ENCODE data around the gene CELF4.

DNA sequence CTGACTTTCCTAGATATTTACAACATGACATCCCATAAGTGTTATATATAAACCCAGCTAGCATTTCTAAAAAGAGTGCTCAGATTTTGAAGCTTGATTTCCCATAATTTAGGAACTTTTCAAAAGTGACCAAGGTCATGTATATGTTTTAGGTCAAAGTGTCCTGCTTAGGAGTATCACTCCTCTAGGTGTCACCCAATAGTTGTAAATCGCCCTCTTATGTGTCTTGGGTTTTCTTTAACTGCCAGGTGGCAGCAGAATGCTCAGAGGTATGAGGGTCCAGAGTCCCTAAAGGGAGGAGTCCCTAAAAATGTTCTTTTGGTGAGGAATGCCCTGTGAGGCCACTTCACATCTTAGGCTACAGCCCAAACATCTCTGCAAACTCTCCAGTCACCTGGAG lies 358.3 kb downstream of the CELF4 start:
- TF ChIP-seq, protein P1, sequence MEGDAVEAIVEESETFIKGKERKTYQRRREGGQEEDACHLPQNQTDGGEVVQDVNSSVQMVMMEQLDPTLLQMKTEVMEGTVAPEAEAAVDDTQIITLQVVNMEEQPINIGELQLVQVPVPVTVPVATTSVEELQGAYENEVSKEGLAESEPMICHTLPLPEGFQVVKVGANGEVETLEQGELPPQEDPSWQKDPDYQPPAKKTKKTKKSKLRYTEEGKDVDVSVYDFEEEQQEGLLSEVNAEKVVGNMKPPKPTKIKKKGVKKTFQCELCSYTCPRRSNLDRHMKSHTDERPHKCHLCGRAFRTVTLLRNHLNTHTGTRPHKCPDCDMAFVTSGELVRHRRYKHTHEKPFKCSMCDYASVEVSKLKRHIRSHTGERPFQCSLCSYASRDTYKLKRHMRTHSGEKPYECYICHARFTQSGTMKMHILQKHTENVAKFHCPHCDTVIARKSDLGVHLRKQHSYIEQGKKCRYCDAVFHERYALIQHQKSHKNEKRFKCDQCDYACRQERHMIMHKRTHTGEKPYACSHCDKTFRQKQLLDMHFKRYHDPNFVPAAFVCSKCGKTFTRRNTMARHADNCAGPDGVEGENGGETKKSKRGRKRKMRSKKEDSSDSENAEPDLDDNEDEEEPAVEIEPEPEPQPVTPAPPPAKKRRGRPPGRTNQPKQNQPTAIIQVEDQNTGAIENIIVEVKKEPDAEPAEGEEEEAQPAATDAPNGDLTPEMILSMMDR (IDR thresholded peaks at IDR 0.05), result no peak
- TF ChIP-seq POLR2A (IDR thresholded peaks at IDR 0.05), result no peak
- no peak for TF ChIP-seq POLR2AphosphoS5 (IDR thresholded peaks at IDR 0.05)

All from breast epithelium (tissue), 3 donors.